Caki2 (cell line): Measurements from ENCODE around the gene TMEM108. TPM values are rescaled to one million over a fixed set of nuclear protein-coding genes. Genes with fewer than 3 reads are reported as not detected.
A peak's percentile ranks its signal among the peaks of the same experiment; 100 is the strongest.

Source experiments
- DNase-seq: peaks from one replicate; pipeline ENCODE4 v3.0.0-alpha.2; 2015; ENCODE audit warnings: low read depth
- in situ Hi-C: cut with HindIII; loops from 2 replicates; pipeline ENCODE4 v1.10.0; 2016; ENCODE audit warnings: low sequenced_read_pairs, low pct_unique_long_range_greater_than_20kb, mixed read lengths
- total RNA-seq: library from RNA; depleted of rRNA; stranded (reverse); fragments of >200 nt; shearing (Covaris generic); gene quantifications from 2 replicates; pipeline ENCODE4 v1.2.3, GENCODE V29; 2014; ENCODE audit warnings: low replicate concordance

Gene TMEM108
- total RNA-seq, 1 experiment from 2014 or later: not detected

DNA sequence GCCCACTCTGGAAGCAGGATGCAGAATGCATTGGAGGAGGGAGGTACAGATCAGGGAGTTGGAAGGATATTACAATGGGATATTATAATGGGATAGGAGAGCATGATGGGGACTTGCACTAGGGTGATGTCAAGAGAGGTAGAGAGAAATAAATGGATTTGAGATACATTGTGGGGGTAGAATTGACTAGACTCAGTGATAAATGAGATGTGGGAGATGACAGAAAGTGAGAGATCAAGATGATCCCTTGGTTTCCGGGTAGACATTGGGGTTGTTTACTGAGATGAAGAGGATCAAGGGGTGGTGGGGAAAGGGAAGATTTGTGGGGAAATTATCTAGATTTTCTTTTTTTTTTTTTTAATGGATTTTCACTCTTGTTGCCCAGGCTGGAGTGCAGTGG, 404.3 kb downstream of the TMEM108 start:
- DNase-seq: no peak
- in situ Hi-C loops: no loop called here

DNA sequence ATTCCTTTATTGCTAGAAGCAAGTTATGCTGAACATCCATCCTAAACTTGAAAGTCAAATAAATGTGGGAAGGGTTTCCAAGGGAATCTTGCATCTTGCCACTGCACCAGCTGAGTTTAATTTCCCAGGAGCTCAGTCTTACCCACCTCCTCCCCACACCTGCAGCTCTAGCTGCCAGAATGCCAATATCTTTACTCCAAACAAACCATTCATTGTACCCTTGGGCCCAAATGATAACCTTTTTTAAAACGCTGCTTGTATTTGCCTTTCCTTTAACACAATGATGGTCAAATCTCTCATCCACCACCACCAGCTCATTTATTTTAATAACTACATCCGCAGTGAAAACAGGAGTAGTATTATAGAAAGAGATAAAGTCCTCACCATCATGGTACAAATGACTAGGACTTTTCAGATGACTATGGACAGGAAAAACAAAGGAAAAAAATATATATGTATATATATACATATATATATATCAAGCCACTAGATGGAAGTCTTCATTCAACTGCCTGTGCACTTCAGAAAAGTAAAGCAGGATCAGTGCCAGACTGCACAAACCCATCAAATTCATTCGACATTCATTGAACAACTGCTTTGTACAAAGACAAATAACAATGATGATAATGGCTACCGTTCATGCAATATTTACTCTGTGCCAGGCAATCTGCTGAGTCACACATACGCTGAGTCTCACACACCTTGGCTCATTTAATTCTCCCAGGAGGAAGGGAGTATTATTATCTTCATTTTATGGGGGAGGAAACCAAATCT, 405.6 kb downstream of the TMEM108 start:
- in situ Hi-C loops: no loop called here
- DNase-seq: peak; percentile 56

DNA sequence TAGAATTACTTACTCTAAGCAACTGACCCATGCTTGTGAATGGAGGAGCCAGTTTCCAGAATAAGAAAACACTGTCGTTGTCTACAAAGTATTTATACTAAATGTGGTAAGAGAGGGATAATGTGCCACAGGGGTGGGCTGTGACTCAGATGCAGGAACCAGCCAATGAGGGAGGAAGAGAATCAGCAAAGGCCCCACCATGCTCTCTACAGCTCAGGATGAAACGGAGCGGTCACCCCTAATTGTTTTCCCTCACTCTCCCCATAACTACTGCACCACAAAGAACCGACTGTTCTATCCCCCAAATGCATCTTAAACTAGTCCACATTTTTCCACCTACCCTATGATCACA, 406.2 kb downstream of the TMEM108 start:
- DNase-seq: no peak
- in situ Hi-C loops: no loop called here

DNA sequence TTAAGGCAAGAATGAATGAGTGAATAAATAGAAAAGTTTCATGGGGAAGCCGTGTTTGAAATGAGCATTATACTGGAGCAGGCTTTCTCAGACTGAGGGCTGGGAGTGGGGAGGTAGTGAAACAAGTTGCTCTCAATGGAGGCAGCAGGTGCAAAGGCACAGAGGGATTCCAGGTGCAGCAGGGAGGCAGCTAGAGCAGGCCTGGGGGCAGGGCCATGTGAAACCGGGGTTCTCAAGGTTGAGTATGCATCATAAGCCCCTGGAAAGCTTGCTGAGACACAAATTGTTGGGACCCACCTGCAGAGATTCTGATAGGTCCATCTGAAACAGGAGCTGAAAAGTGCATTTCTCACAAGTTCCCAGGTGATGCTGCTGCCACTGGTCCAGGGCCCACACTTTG, 406.9 kb downstream of the TMEM108 start:
- in situ Hi-C loops: no loop called here
- DNase-seq: no peak
